ENCODE results near the gene SALL3.

Gene SALL3

DNA sequence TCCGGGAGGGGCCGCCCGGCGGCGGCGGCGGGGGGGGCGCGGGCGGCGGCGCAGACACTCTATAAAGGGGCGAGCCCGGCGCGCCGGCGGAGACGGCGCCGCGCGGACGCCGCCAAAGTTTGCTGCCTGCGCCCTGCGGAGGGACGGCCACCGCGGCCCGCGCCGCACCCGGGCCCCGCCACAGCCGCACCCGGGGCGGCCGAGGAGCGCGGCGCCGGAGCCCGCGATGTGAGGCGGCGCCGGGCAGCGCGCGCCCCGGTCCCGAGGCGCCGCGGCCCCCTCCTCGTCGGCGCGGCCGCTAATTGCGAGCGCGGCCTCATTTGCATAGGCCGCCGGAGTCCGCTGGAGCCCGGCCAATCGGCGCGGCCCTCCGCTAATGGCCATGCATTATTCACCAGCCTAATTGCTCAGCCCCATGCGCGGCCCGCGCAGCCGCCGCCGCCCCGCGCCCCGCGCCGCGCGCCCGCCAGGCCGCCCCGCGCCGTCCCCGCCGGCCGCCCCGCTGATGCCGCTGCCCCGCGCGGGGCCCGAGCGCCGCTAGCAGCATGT lies at the start of gene SALL3:
TSS of gene SALL3 (plus strand) at position 89 of the 549 bp plus-strand sequence. CDS start at position 546, 457 bp downstream.
- H3K27me3 ChIP-seq (ENCODE audit: insufficient read depth, low read depth): no peaks in the 10 kb centered on the region
- H3K79me2 ChIP-seq (ENCODE audit: insufficient read depth, low read depth): no peaks in the 10 kb centered on the region
- H3K9ac ChIP-seq: no peak within 1 kb of the TSS
- H3K27ac ChIP-seq: no peak within 1 kb of the TSS
- no peaks in the 10 kb centered on the region for H3K4me1 ChIP-seq (ENCODE audit: low read depth, poor library complexity, severe bottlenecking)
- H4K20me1 ChIP-seq (ENCODE audit: insufficient read depth): no peaks in the 10 kb centered on the region
- TF ChIP-seq CTCF (conservative IDR thresholded peaks at IDR 0.05; ENCODE audit: low read depth, low read length): no peak
- H2AFZ ChIP-seq (ENCODE audit: low read depth): no peak within 1 kb of the TSS
- H3K4me2 ChIP-seq: no peak within 1 kb of the TSS
- no peaks in the 10 kb centered on the region for H3K36me3 ChIP-seq (ENCODE audit: insufficient read depth)
- no peak within 1 kb of the TSS for H3K4me3 ChIP-seq (IDR thresholded peaks at IDR 0.05; ENCODE audit: insufficient read depth, low read depth, low read length)

DNA sequence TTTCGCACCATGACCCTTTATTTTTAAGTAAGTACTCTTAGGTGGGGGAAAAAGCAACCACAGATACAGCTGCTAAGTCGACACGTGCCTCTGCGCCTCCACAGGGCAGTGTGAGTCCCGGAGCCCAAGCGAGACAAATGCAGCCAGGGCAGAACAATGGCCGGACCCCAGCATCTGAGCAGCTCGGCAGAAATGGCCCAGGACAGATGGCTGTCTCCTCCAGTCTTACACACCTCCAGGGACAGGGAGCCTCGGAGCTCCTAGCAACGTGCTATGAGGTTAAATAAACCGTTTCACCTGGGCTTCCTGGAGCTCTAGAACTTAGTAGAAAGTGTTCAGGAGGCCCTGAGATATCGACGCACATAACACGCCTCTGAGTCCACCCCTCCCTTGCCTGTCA lies 47.3 kb upstream of the SALL3 start:
- TF ChIP-seq CTCF (conservative IDR thresholded peaks at IDR 0.05; ENCODE audit: low read depth, low read length): no peak
- H3K36me3 ChIP-seq (ENCODE audit: insufficient read depth): no peaks in the 10 kb centered on the region
- no peak overlapping the region for H3K4me2 ChIP-seq
- no peaks in the 10 kb centered on the region for H3K27me3 ChIP-seq (ENCODE audit: insufficient read depth, low read depth)
- no peak overlapping the region for H3K27ac ChIP-seq
- no peak overlapping the region for H3K4me3 ChIP-seq (IDR thresholded peaks at IDR 0.05; ENCODE audit: insufficient read depth, low read depth, low read length)
- H4K20me1 ChIP-seq (ENCODE audit: insufficient read depth): no peaks in the 10 kb centered on the region
- H2AFZ ChIP-seq (ENCODE audit: low read depth): no peak overlapping the region
- H3K79me2 ChIP-seq (ENCODE audit: insufficient read depth, low read depth): no peaks in the 10 kb centered on the region
- H3K4me1 ChIP-seq (ENCODE audit: low read depth, poor library complexity, severe bottlenecking): peaks cover under 1% of the 10 kb centered on the region
- H3K9ac ChIP-seq: no peak overlapping the region

DNA sequence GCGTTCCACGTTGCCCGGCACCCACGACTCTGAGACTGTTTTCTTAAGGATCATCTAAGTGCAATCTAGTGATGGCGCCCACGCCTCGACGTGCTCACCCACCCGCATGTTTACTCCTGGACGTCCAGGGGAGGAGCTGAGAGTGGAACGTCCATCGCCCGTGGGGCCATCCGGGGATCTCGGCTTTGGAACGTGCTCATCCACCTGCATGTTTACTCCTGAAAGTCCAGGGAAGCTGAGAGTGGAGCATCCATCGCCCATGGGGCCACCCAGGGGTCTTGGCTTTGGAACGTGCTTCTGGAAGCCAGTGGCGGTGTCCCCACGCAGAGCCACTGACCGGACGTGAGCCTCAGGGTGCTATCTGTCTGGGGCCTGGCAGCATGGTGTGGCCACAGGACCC lies 45.6 kb upstream of the SALL3 start:
- Histone ChIP-seq H3K4me2 (no peak overlapping the region), H3K36me3 (ENCODE audit: insufficient read depth) (no peaks in the 10 kb centered on the region), H4K20me1 (ENCODE audit: insufficient read depth) (no peaks in the 10 kb centered on the region), H3K79me2 (ENCODE audit: insufficient read depth, low read depth) (no peaks in the 10 kb centered on the region), H2AFZ (ENCODE audit: low read depth) (no peak overlapping the region), H3K4me3 (IDR thresholded peaks at IDR 0.05; ENCODE audit: insufficient read depth, low read depth, low read length) (no peak overlapping the region), H3K4me1 (ENCODE audit: low read depth, poor library complexity, severe bottlenecking) (peaks cover 18% of the 10 kb centered on the region), H3K27me3 (ENCODE audit: insufficient read depth, low read depth) (no peaks in the 10 kb centered on the region), H3K9ac (no peak overlapping the region), H3K27ac (no peak overlapping the region)
- TF ChIP-seq CTCF (conservative IDR thresholded peaks at IDR 0.05; ENCODE audit: low read depth, low read length): no peak

DNA sequence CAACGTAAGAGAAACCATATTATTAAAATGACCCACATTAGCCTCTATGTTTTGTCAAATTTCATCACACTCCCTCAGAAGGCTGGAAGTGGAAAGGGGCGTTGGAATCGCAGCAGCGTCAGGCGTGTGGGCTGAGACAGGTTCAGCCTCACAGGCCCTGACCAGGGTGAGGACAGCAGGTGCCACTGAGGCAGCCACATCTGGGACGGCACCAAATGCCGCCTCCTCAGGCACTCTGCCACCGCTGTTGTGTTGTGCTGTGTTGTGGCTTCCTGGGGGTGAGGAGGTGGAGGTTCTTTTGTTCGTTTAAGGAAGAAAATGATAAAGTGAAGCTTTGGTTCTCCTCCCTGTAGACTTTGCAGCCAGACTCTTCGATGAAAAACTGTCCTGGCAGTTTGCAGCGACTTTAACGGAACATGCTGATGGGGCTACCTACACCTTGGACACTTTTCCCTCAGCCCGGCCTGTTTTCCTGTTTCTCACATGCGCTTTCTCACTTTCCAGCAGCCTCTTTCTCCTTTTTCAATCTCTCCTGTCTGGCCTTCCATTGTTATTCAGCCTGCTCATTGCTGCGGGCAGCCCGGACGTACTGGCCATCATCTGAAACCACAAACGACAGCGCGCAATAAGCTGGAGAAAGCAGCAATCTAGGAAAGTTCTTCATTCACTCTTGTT lies 44.9 kb upstream of the SALL3 start:
- Histone ChIP-seq H3K4me1 (ENCODE audit: low read depth, poor library complexity, severe bottlenecking) (peaks cover 25% of the 10 kb centered on the region), H2AFZ (ENCODE audit: low read depth) (no peak overlapping the region), H3K79me2 (ENCODE audit: insufficient read depth, low read depth) (no peaks in the 10 kb centered on the region), H4K20me1 (ENCODE audit: insufficient read depth) (no peaks in the 10 kb centered on the region), H3K4me3 (IDR thresholded peaks at IDR 0.05; ENCODE audit: insufficient read depth, low read depth, low read length) (no peak overlapping the region), H3K36me3 (ENCODE audit: insufficient read depth) (no peaks in the 10 kb centered on the region), H3K4me2 (no peak overlapping the region), H3K27me3 (ENCODE audit: insufficient read depth, low read depth) (no peaks in the 10 kb centered on the region), H3K9ac (no peak overlapping the region), H3K27ac (no peak overlapping the region)
- TF ChIP-seq CTCF (conservative IDR thresholded peaks at IDR 0.05; ENCODE audit: low read depth, low read length): no peak

All from KMS-11 (cell line).